HepG2 (cell line): Measurements from ENCODE around the gene ZMYND10. TPM values are rescaled to one million over a fixed set of nuclear protein-coding genes. Genes with fewer than 3 reads are reported as not detected.

Experiments
- ATAC-seq: fragments of 200-7000 bp; cut with Tn5 transposase; 3 replicates; pipeline ENCODE4 v1.9.1; 2020; ENCODE audit warnings: mild to moderate bottlenecking, moderate library complexity
- BruUV-seq: library from RNA; stranded (reverse); fragments of 400-500 nt; replicated peaks from 2 replicates; lab custom pipeline; 2021; lab: Mats Ljungman, UMichigan
- CTCF ChIA-PET: fragments of 300-600 bp; formaldehyde crosslinking; extraction: SDS; loops from one replicate; lab custom pipeline; 2021; ENCODE audit warnings: low total read pairs, inconsistent platforms, low intra/inter-chr PET ratio; lab: Yijun Ruan, JAX
- POLR2A ChIA-PET: fragments of 350-600 bp; sonication (Branson Sonifier 250); formaldehyde crosslinking; loops from one replicate; lab custom pipeline; 2020; ENCODE audit warnings: antibody characterized with exemption, inconsistent platforms; lab: Yijun Ruan, JAX
- DNase-seq: peaks from one replicate; pipeline ENCODE4 v3.0.0-alpha.2; 2015; ENCODE audit warnings: low spot score
- FAIRE-seq: peaks from 3 replicates; lab custom pipeline; 2011; peaks lifted over from hg19 to GRCh38; lab: Jason Lieb, UNC
- H2AFZ ChIP-seq: one replicate; pipeline ENCODE4 v1.6.1; 2011; ENCODE audit warnings: low read length, inconsistent platforms
- H3K27ac ChIP-seq: fragments of 300-600 bp; 3 replicates; pipeline ENCODE4 v1.8.0; 2011; ENCODE audit warnings: mixed run types, mild to moderate bottlenecking, mixed read lengths, low read length, inconsistent platforms; ENCODE audit not compliant: insufficient read depth; ENCODE audit errors: extremely low read length
- H3K27me3 ChIP-seq, 2 experiments: fragments of 200-600 bp in 1 of 2; 2 replicates in 1 of 2; 3 replicates in 1 of 2; pipeline versions ENCODE4 v1.6.0 to v1.8.0; 2011; ENCODE audit warnings: low read length in 2 of 2, mild to moderate bottlenecking in 2 of 2, moderate library complexity in 2 of 2, inconsistent platforms in 1 of 2; ENCODE audit not compliant: insufficient read depth in 2 of 2, control insufficient read depth in 1 of 2
- H3K36me3 ChIP-seq, 2 experiments: fragments of 200-600 bp in 1 of 2; replicated peaks in 1 of 2; 2 replicates in 1 of 2; 3 replicates in 1 of 2; pipeline versions ENCODE4 v1.5.1 to v1.8.0; 2011; ENCODE audit warnings: low read length in 2 of 2, inconsistent platforms in 1 of 2; ENCODE audit not compliant: insufficient read depth in 2 of 2, control insufficient read depth in 1 of 2
- H3K4me1 ChIP-seq: 2 replicates; pipeline ENCODE4 v1.5.1; 2012; ENCODE audit warnings: low read length, inconsistent platforms; ENCODE audit not compliant: insufficient read depth
- H3K4me2 ChIP-seq: 2 replicates; pipeline ENCODE4 v1.6.0; 2011; ENCODE audit warnings: low read depth, low read length, inconsistent platforms
- H3K4me3 ChIP-seq, 3 experiments: fragments of 200-600 bp in 1 of 3; sonication (generic), shearing (Covaris generic) in 1 of 3; replicated peaks in 1 of 3; 2 replicates each; pipeline ENCODE4 v1.5.1; 2011 to 2016; ENCODE audit warnings: low read length in 3 of 3, inconsistent platforms in 2 of 3, low read depth in 2 of 3, mild to moderate bottlenecking in 2 of 3, control low read depth in 1 of 3, mixed read lengths in 1 of 3; ENCODE audit not compliant: insufficient read depth in 1 of 3
- H3K79me2 ChIP-seq: one replicate; pipeline ENCODE4 v1.6.1; 2011; ENCODE audit warnings: low read length, inconsistent platforms; ENCODE audit not compliant: insufficient read depth
- H3K9ac ChIP-seq: 2 replicates; pipeline ENCODE4 v1.6.0; 2011; ENCODE audit warnings: mild to moderate bottlenecking, low read depth, low read length, inconsistent platforms; ENCODE audit not compliant: insufficient read depth
- H3K9me3 ChIP-seq: 2 replicates; pipeline ENCODE4 v1.5.1; 2012; ENCODE audit warnings: mild to moderate bottlenecking, low read length
- H4K20me1 ChIP-seq: 2 replicates; pipeline ENCODE4 v1.6.0; 2011; ENCODE audit warnings: inconsistent platforms, mild to moderate bottlenecking, low read length, moderate library complexity; ENCODE audit not compliant: insufficient read depth
- EP300 ChIP-seq, 3 experiments: sonication (generic) in 1 of 3; formaldehyde crosslinking in 1 of 3; IDR thresholded peaks; 2 replicates each; pipeline versions ENCODE4 v1.5.1 to v1.6.1; 2011 to 2020; ENCODE audit warnings: low read depth in 2 of 3, low read length in 2 of 3, borderline replicate concordance in 1 of 3, improper control_type of control experiment in 1 of 3, mild to moderate bottlenecking in 1 of 3, missing genetic modification reagents in 1 of 3, moderate library complexity in 1 of 3
- ETV6 ChIP-seq: sonication (generic); formaldehyde crosslinking; conservative IDR thresholded peaks from 2 replicates; pipeline ENCODE4 v1.4.0; 2020; ENCODE audit warnings: missing genetic modification reagents
- MLLT10 ChIP-seq: sonication (generic); formaldehyde crosslinking; IDR thresholded peaks from 2 replicates; pipeline ENCODE4 v1.4.0; 2020; ENCODE audit warnings: missing genetic modification reagents
- RAD21 ChIP-seq: fragments of 450-650 bp; formaldehyde crosslinking; IDR thresholded peaks from 2 replicates; pipeline ENCODE4 v1.5.0; 2020; ENCODE audit warnings: mild to moderate bottlenecking
- ZNF121 ChIP-seq: sonication (generic); formaldehyde crosslinking; IDR thresholded peaks from 2 replicates; pipeline ENCODE4 v1.5.0; 2020; ENCODE audit warnings: mild to moderate bottlenecking, missing genetic modification reagents
- ZNF569 ChIP-seq: sonication (generic); formaldehyde crosslinking; IDR thresholded peaks from 2 replicates; pipeline ENCODE4 v1.5.0; 2020; ENCODE audit warnings: mild to moderate bottlenecking, missing genetic modification reagents, moderate library complexity, borderline replicate concordance
- ZNF747 ChIP-seq: sonication (generic); formaldehyde crosslinking; IDR thresholded peaks from 2 replicates; pipeline ENCODE4 v1.8.1; 2023; ENCODE audit warnings: missing genetic modification reagents, mild to moderate bottlenecking, borderline replicate concordance
- WGBS: methylation state at CpG from one replicate; pipeline ENCODE4 v1.1.6; 2017; ENCODE audit warnings: low lambda C conversion rate; 5-methylcytosine and 5-hydroxymethylcytosine counted together
- in situ Hi-C: cut with HindIII; loops from 2 replicates; pipeline ENCODE4 v1.10.0; 2017; ENCODE audit warnings: low pct_unique_long_range_greater_than_20kb; ENCODE audit not compliant: extremely low pct_ligation_motif_present
- intact Hi-C: fragments of 100-400 bp; cut with micrococcal nuclease; formaldehyde crosslinking; loops from one replicate; pipeline ENCODE4 v1.10.0; 2022; ENCODE audit not compliant: unreplicated experiment
- polyA plus RNA-seq, 8 experiments: library from polyadenylated mRNA; depleted of rRNA in 3 of 8; stranded (reverse) in 7 of 8; unstranded in 1 of 8; fragments of >200 nt; fragmentation: Illumina TruSeq in 4 of 8; extraction: Trizol in 4 of 8; gene quantifications; 2 replicates each; pipeline versions ENCODE4 v1.2.1 to v1.2.3, GENCODE V29; 2011 to 2016; ENCODE audit warnings: low read depth in 4 of 8, missing spikeins in 1 of 8, mixed read lengths in 1 of 8; ENCODE audit not compliant: insufficient read depth in 1 of 8
- total RNA-seq, 5 experiments: library from RNA; depleted of rRNA; stranded (reverse); fragments of >200 nt; fragmentation: Illumina TruSeq; extraction: Trizol; gene quantifications; 2 replicates each; pipeline ENCODE4 v1.2.3, GENCODE V29; 2016; ENCODE audit warnings: low read depth in 1 of 5
- TF ChIP-seq, protein P1 (sequence below): sonication (generic); formaldehyde crosslinking; conservative IDR thresholded peaks from 2 replicates; pipeline ENCODE4 v1.8.0; 2022; ENCODE audit warnings: low read depth, missing genetic modification reagents
- TF ChIP-seq, protein P2 (sequence below): sonication (generic); formaldehyde crosslinking; IDR thresholded peaks from 2 replicates; pipeline ENCODE4 v1.4.0; 2020; ENCODE audit warnings: missing genetic modification reagents, mild to moderate bottlenecking, borderline replicate concordance
- TF ChIP-seq, protein P3 (sequence below): sonication (generic); formaldehyde crosslinking; conservative IDR thresholded peaks from 2 replicates; pipeline ENCODE4 v1.5.0; 2020; ENCODE audit warnings: missing genetic modification reagents
- TF ChIP-seq, protein P4 (sequence below): sonication (generic); formaldehyde crosslinking; IDR thresholded peaks from 2 replicates; pipeline ENCODE4 v1.4.0; 2020; ENCODE audit warnings: missing genetic modification reagents

ZMYND10 gene
- total and polyA plus RNA-seq, 2 of the 13 experiments (the other 11 are each of a cell fraction or from before 2014, with no cell fraction given): 0.60 to 0.74 TPM

DNA sequence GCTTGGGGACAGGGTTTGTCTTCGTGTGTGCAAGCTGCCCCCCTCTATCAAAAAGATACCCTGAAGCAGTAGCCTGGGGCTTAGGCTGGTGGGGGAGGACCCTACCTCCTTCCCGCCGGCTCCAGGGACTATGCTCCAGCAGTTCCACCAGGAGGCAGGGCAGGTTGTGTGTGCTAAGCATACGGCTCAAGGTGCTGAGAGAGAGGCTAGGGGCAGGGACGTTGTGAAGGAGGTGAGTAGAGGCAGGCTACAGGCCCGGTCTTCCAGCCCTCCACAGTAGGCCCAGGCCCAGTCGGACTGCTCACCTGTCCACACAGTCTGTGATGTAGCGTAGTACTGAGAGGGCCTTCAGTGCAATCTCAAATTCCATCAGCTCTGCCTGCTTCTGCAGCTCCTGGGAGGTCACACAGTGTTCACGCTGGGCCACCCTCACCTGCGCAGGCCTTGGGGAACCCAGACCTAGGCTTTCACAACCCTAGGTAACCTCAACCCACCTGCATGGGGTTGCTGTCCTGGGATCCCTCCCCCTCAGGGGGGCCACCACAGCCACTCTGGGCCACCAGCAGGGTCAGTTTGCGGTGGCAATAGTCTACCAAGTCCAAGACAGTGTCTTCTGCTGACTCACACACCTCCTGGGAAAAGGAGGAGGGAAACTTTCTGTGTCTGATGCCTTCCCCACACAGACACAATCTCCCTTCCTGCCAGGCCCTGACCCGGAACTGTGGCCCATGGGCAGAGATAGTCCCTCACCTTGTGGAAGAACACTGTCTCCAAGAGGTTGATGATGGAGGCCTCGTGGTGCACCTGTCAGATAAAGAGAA, 2.5 kb downstream of the ZMYND10 start (continued):
- TF ChIP-seq, protein P1, sequence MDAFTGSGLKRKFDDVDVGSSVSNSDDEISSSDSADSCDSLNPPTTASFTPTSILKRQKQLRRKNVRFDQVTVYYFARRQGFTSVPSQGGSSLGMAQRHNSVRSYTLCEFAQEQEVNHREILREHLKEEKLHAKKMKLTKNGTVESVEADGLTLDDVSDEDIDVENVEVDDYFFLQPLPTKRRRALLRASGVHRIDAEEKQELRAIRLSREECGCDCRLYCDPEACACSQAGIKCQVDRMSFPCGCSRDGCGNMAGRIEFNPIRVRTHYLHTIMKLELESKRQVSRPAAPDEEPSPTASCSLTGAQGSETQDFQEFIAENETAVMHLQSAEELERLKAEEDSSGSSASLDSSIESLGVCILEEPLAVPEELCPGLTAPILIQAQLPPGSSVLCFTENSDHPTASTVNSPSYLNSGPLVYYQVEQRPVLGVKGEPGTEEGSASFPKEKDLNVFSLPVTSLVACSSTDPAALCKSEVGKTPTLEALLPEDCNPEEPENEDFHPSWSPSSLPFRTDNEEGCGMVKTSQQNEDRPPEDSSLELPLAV (CRISPR knock-in tag): no peak
- TF ChIP-seq, protein P2, sequence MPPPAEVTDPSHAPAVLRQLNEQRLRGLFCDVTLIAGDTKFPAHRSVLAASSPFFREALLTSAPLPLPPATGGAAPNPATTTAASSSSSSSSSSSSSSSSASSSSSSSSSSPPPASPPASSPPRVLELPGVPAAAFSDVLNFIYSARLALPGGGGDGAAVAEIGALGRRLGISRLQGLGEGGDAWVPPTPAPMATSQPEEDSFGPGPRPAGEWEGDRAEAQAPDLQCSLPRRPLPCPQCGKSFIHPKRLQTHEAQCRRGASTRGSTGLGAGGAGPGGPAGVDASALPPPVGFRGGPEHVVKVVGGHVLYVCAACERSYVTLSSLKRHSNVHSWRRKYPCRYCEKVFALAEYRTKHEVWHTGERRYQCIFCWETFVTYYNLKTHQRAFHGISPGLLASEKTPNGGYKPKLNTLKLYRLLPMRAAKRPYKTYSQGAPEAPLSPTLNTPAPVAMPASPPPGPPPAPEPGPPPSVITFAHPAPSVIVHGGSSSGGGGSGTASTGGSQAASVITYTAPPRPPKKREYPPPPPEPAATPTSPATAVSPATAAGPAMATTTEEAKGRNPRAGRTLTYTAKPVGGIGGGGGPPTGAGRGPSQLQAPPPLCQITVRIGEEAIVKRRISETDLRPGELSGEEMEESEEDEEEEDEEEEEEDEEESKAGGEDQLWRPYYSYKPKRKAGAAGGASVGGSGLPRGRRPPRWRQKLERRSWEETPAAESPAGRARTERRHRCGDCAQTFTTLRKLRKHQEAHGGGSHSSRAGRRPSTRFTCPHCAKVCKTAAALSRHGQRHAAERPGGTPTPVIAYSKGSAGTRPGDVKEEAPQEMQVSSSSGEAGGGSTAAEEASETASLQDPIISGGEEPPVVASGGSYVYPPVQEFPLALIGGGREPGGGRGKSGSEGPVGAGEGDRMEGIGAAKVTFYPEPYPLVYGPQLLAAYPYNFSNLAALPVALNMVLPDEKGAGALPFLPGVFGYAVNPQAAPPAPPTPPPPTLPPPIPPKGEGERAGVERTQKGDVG (CRISPR knock-in tag): 0 out of 2 replicates have a peak, but pooled peaks have one; percentile 32
- 0 out of 2 replicates have a peak, but pooled peaks have one; percentile 26 for TF ChIP-seq RAD21 (CRISPR knock-in tag)
- TF ChIP-seq, all 625 proteins: peak for 8

DNA sequence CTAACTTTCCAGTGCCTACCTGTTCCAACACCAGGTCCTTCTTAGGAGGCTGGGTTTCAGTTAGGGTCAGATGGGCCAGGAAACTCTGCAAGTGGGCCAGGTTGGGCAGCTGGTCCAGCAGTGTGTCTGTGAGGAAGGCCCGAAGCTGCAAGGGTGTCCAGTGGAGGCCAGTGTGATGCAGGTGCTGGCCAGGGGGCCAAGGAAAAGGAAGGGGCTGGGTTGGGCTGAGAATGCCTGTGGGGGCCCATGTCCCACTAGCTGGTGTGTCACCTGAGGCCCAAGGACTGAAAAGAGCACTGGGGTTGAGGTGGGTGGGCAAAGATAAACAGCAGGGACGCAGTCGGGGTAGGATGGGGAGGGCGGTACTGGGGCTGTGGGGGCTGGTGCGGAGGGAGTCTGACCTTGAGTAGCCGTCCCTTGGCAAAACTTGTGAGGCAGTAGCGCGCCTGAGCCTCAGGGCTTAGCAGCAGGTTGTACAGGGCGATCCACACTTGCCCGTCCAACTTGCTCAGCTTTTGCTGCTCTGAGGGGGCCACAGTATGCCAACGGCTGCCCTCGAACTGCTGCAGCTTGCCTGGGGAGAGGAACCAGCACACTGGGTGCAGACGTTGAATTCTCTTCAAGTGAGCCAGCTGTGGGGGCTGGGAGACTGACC, 3.4 kb downstream of the ZMYND10 start:
- no peak overlapping the region; a peak in 1 of 6 replicates for H3K4me3 ChIP-seq
- in situ Hi-C loops: loop anchor here (10.0 kb wide), 1 partner anchor 203 kb away; no protein-coding TSS in a partner anchor
- no peaks in the 10 kb centered on the region for H3K36me3 ChIP-seq
- H3K27me3 ChIP-seq: 0 out of 5 replicates have a peak, but pooled peaks cover 0 to 1% of the 10 kb centered on the region in 2 experiments
- no peak for FAIRE-seq
- intact Hi-C loops: loop anchor here (10.0 kb wide), 1 partner anchor 203 kb away; no protein-coding TSS in a partner anchor
- H4K20me1 ChIP-seq: no peaks in the 10 kb centered on the region
- H3K79me2 ChIP-seq: no peaks in the 10 kb centered on the region
- H3K4me2 ChIP-seq: no peak overlapping the region
- CTCF ChIA-PET: no interaction called here
- H2AFZ ChIP-seq: no peak overlapping the region
- no peak for ATAC-seq
- no peak overlapping the region for H3K9ac ChIP-seq
- WGBS: 56% methylated on average over 8 of the region's 13 CpGs
- H3K4me1 ChIP-seq: peaks cover 64% of the 10 kb centered on the region
- DNase-seq: no peak
- H3K27ac ChIP-seq: no peak overlapping the region
- BruUV-seq: no TSS peak
- H3K9me3 ChIP-seq: no peaks in the 10 kb centered on the region
- POLR2A ChIA-PET: interaction anchor here (1.4 kb wide), 1 partner anchor 14 kb away, joined by 3 read pairs; the partner anchor contains the start of gene TUSC2
- TF ChIP-seq ZNF747: no peak
- TF ChIP-seq EP300 (IDR thresholded peaks at IDR 0.05; ENCODE audit: low read depth in 2 of 2, low read length in 2 of 2): no peak
- TF ChIP-seq EP300 (CRISPR knock-in tag; IDR thresholded peaks at IDR 0.05; ENCODE audit: borderline replicate concordance): no peak
- no peak for TF ChIP-seq ETV6 (CRISPR knock-in tag)
- TF ChIP-seq, protein P3, sequence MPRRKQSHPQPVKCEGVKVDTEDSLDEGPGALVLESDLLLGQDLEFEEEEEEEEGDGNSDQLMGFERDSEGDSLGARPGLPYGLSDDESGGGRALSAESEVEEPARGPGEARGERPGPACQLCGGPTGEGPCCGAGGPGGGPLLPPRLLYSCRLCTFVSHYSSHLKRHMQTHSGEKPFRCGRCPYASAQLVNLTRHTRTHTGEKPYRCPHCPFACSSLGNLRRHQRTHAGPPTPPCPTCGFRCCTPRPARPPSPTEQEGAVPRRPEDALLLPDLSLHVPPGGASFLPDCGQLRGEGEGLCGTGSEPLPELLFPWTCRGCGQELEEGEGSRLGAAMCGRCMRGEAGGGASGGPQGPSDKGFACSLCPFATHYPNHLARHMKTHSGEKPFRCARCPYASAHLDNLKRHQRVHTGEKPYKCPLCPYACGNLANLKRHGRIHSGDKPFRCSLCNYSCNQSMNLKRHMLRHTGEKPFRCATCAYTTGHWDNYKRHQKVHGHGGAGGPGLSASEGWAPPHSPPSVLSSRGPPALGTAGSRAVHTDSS (CRISPR knock-in tag): no peak
- no peak for TF ChIP-seq ZNF569 (CRISPR knock-in tag)
- no peak for TF ChIP-seq MLLT10
- no peak for TF ChIP-seq ZNF121 (CRISPR knock-in tag)
- TF ChIP-seq, protein P4, sequence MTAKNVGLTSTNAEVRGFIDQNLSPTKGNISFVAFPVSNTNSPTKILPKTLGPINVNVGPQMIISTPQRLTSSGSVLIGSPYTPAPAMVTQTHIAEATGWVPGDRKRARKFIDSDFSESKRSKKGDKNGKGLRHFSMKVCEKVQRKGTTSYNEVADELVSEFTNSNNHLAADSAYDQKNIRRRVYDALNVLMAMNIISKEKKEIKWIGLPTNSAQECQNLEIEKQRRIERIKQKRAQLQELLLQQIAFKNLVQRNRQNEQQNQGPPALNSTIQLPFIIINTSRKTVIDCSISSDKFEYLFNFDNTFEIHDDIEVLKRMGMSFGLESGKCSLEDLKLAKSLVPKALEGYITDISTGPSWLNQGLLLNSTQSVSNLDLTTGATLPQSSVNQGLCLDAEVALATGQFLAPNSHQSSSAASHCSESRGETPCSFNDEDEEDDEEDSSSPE (CRISPR knock-in tag): no peak
